GM12891 (cell line): Measurements from ENCODE around the gene CHID1.

Source experiments
- PAX5 ChIP-seq: IDR thresholded peaks from 2 replicates; pipeline ENCODE4 v1.6.1; 2011; ENCODE audit warnings: low read length, moderate library complexity, mild to moderate bottlenecking; ENCODE audit not compliant: insufficient read depth, severe bottlenecking
- POLR2A ChIP-seq: IDR thresholded peaks from 2 replicates; pipeline ENCODE4 v1.6.1; 2011; ENCODE audit warnings: low read depth, low read length, control low read depth
- POLR2AphosphoS5 ChIP-seq: IDR thresholded peaks from 2 replicates; pipeline ENCODE4 v1.6.1; 2011; ENCODE audit warnings: low read depth, low read length, control low read depth
- POU2F2 ChIP-seq: IDR thresholded peaks from 2 replicates; pipeline ENCODE4 v1.6.1; 2011; ENCODE audit warnings: low read depth, mild to moderate bottlenecking, control low read depth, low read length, moderate library complexity
- SPI1 ChIP-seq: IDR thresholded peaks from 2 replicates; pipeline ENCODE4 v1.6.1; 2011; ENCODE audit warnings: low read depth, low read length, control low read depth
- TAF1 ChIP-seq: IDR thresholded peaks from 2 replicates; pipeline ENCODE4 v1.6.1; 2011; ENCODE audit warnings: low read depth, low read length, control low read depth

DNA sequence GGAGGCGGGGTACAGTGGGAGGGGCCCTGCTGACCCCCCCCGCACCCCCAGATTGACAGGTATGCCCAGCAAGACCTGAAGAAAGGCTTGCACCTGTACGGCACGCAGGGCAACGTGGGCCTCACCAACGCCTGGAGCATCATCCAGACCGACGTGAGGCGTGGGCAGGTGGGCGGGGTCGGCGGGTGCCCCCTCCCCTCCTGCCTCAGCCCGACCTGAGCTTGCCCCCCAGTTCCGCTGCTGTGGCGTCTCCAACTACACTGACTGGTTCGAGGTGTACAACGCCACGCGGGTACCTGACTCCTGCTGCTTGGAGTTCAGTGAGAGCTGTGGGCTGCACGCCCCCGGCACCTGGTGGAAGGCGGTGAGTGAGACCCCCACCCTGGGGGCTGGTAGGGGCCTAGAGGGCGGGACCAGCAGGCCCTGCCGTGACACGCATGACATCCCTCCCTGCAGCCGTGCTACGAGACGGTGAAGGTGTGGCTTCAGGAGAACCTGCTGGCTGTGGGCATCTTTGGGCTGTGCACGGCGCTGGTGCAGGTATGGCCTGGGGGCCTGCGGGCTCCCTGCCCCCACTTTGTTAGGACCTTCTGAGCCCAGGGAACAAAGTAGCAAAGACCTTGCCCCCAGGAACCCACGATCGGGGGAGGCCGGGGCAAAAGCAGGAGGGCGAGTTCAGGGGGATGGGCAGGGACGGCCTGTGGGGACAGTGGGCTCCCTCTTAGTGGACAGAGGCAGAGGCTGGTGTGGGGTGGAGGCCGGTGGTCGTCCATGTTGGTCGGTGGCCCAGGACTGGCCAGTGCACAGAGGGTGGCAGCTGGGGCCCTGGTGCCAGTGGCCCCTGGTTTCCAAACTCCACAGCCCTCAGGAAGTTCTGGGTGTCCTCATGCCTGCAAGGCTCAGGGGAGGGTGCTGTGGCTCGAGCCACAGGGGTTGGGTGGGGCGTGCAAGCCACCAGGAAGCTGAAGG is 44.9 kb downstream of the CHID1 start:
- TF ChIP-seq POLR2A (no peak), TAF1 (no peak), POLR2AphosphoS5 (no peak), POU2F2 (no peak), SPI1 (no peak), PAX5 (no peak)
